Activated naive CD8-positive, alpha-beta T cell (primary cell): Measurements from ENCODE around the gene NR2E3.

ENCODE experiments used
- H3K27ac Mint-ChIP-seq: one replicate; pipeline ENCODE4 v1.8.0; 2021; ENCODE audit warnings: mixed read lengths
- H3K27me3 Mint-ChIP-seq: one replicate; pipeline ENCODE4 v1.8.0; 2021; ENCODE audit warnings: mixed read lengths
- H3K36me3 Mint-ChIP-seq: one replicate; pipeline ENCODE4 v1.8.0; 2021; ENCODE audit warnings: mixed read lengths
- H3K4me1 Mint-ChIP-seq: one replicate; pipeline ENCODE4 v1.8.0; 2021; ENCODE audit warnings: low read depth, mixed read lengths
- H3K4me3 Mint-ChIP-seq: one replicate; pipeline ENCODE4 v1.8.0; 2021; ENCODE audit warnings: mild to moderate bottlenecking, mixed read lengths
- H3K9me3 Mint-ChIP-seq: one replicate; pipeline ENCODE4 v1.8.0; 2021; ENCODE audit warnings: low read depth, mixed read lengths

The NR2E3 gene

GRCh38 chr15:71804695-71805470, 5.5 kb upstream of the NR2E3 start:
- H3K27me3 Mint-ChIP-seq = peaks cover 12% of the 10 kb centered on the region
- no peak overlapping the region for H3K27ac Mint-ChIP-seq
- no peak overlapping the region for H3K4me3 Mint-ChIP-seq
- H3K36me3 Mint-ChIP-seq = no peaks in the 10 kb centered on the region
- H3K4me1 Mint-ChIP-seq = no peaks in the 10 kb centered on the region
- H3K9me3 Mint-ChIP-seq = no peaks in the 10 kb centered on the region

- H3K27ac Mint-ChIP-seq = no peak overlapping the region
- H3K9me3 Mint-ChIP-seq = no peaks in the 10 kb centered on the region
- H3K4me3 Mint-ChIP-seq = no peak overlapping the region
- H3K36me3 Mint-ChIP-seq = no peaks in the 10 kb centered on the region
- no peaks in the 10 kb centered on the region for H3K4me1 Mint-ChIP-seq
- peaks cover 2% of the 10 kb centered on the region for H3K27me3 Mint-ChIP-seq
These were observed 3.9 kb upstream of the NR2E3 start for GRCh38 chr15:71806452-71806931.

GRCh38 chr15:71807125-71807629, 3.2 kb upstream of the NR2E3 start:
- Mint-ChIP-seq H3K27me3 (no peaks in the 10 kb centered on the region), H3K36me3 (no peaks in the 10 kb centered on the region), H3K4me3 (no peak overlapping the region), H3K27ac (no peak overlapping the region), H3K9me3 (no peaks in the 10 kb centered on the region), H3K4me1 (no peaks in the 10 kb centered on the region)

GRCh38 chr15:71807691-71808091, 2.7 kb upstream of the NR2E3 start:
- Mint-ChIP-seq H3K27me3 (no peaks in the 10 kb centered on the region), H3K4me1 (no peaks in the 10 kb centered on the region), H3K27ac (no peak overlapping the region), H3K9me3 (no peaks in the 10 kb centered on the region), H3K4me3 (no peak overlapping the region), H3K36me3 (no peaks in the 10 kb centered on the region)

- no peaks in the 10 kb centered on the region for H3K9me3 Mint-ChIP-seq
- no peak overlapping the region for H3K4me3 Mint-ChIP-seq
- H3K27ac Mint-ChIP-seq = no peak overlapping the region
- H3K4me1 Mint-ChIP-seq = no peaks in the 10 kb centered on the region
- H3K36me3 Mint-ChIP-seq = no peaks in the 10 kb centered on the region
- no peaks in the 10 kb centered on the region for H3K27me3 Mint-ChIP-seq
These were observed 1.9 kb upstream of the NR2E3 start for GRCh38 chr15:71808311-71809020.

- Mint-ChIP-seq H3K4me3 (no peak overlapping the region), H3K27ac (no peak overlapping the region), H3K27me3 (no peaks in the 10 kb centered on the region), H3K36me3 (no peaks in the 10 kb centered on the region), H3K9me3 (no peaks in the 10 kb centered on the region), H3K4me1 (no peaks in the 10 kb centered on the region)
These were observed 1.0 kb upstream of the NR2E3 start for GRCh38 chr15:71809346-71809745.

GRCh38 chr15:71811036-71811736, 832 bp downstream of the NR2E3 start:
- no peaks in the 10 kb centered on the region for H3K27me3 Mint-ChIP-seq
- no peak overlapping the region for H3K4me3 Mint-ChIP-seq
- H3K9me3 Mint-ChIP-seq = no peaks in the 10 kb centered on the region
- no peaks in the 10 kb centered on the region for H3K36me3 Mint-ChIP-seq
- no peak overlapping the region for H3K27ac Mint-ChIP-seq
- H3K4me1 Mint-ChIP-seq = no peaks in the 10 kb centered on the region

- no peak overlapping the region for H3K27ac Mint-ChIP-seq
- H3K27me3 Mint-ChIP-seq = no peaks in the 10 kb centered on the region
- no peaks in the 10 kb centered on the region for H3K4me1 Mint-ChIP-seq
- no peak overlapping the region for H3K4me3 Mint-ChIP-seq
- H3K36me3 Mint-ChIP-seq = no peaks in the 10 kb centered on the region
- H3K9me3 Mint-ChIP-seq = no peaks in the 10 kb centered on the region
These were observed 1.7 kb downstream of the NR2E3 start for GRCh38 chr15:71811752-71812735.

GRCh38 chr15:71812966-71813722, 2.8 kb downstream of the NR2E3 start:
- Mint-ChIP-seq H3K27me3 (no peaks in the 10 kb centered on the region), H3K9me3 (peaks cover 8% of the 10 kb centered on the region), H3K4me1 (no peaks in the 10 kb centered on the region), H3K4me3 (no peak overlapping the region), H3K27ac (no peak overlapping the region), H3K36me3 (no peaks in the 10 kb centered on the region)

- Mint-ChIP-seq H3K4me1 (no peaks in the 10 kb centered on the region), H3K27me3 (no peaks in the 10 kb centered on the region), H3K9me3 (peaks cover 14% of the 10 kb centered on the region), H3K27ac (no peak overlapping the region), H3K36me3 (no peaks in the 10 kb centered on the region), H3K4me3 (no peak overlapping the region)
These were observed 3.5 kb downstream of the NR2E3 start for GRCh38 chr15:71813723-71814470.

- Mint-ChIP-seq H3K36me3 (peaks cover under 1% of the 10 kb centered on the region), H3K27me3 (no peaks in the 10 kb centered on the region), H3K9me3 (peaks cover 18% of the 10 kb centered on the region), H3K27ac (no peak overlapping the region), H3K4me1 (no peaks in the 10 kb centered on the region), H3K4me3 (no peak overlapping the region)
These were observed 4.9 kb downstream of the NR2E3 start for GRCh38 chr15:71815301-71815700.

GRCh38 chr15:71817351-71817750, 7.0 kb downstream of the NR2E3 start:
- Mint-ChIP-seq H3K9me3 (peaks cover 26% of the 10 kb centered on the region), H3K27me3 (no peaks in the 10 kb centered on the region), H3K4me1 (no peaks in the 10 kb centered on the region), H3K27ac (no peak overlapping the region), H3K4me3 (no peak overlapping the region), H3K36me3 (peaks cover 12% of the 10 kb centered on the region)

GRCh38 chr15:71820127-71820526, 9.8 kb downstream of the NR2E3 start:
- peaks cover 41% of the 10 kb centered on the region for H3K9me3 Mint-ChIP-seq

More at GRCh38 chr15:71820127-71820526, 9.8 kb downstream of the NR2E3 start:
- Mint-ChIP-seq H3K4me3 (no peak overlapping the region), H3K27me3 (no peaks in the 10 kb centered on the region), H3K27ac (no peak overlapping the region), H3K4me1 (no peaks in the 10 kb centered on the region), H3K36me3 (peaks cover 30% of the 10 kb centered on the region)
